Stimulated activated memory B cell treated with anti-CD40 and anti-IgM and Interleukin-4, amounts not matched to agents 10 μg/mL and 1 μg/mL and 100 μg/mL, for 72 hours (primary cell): Measurements from ENCODE around the gene MLPH.
A peak's percentile ranks its signal among the peaks of the same experiment; 100 is the strongest.

Experiments used
- ATAC-seq: fragments of 150-1000 bp; cut with Tn5 transposase; 2 replicates; pipeline ENCODE4 v1.10.0; 2021
- H3K27ac Mint-ChIP-seq: one replicate; pipeline ENCODE4 v1.8.0; 2022; ENCODE audit warnings: mild to moderate bottlenecking, mixed read lengths
- H3K27me3 Mint-ChIP-seq: one replicate; pipeline ENCODE4 v1.8.0; 2022; ENCODE audit warnings: mixed read lengths
- H3K36me3 Mint-ChIP-seq: one replicate; pipeline ENCODE4 v1.8.0; 2022; ENCODE audit warnings: mixed read lengths
- H3K4me1 Mint-ChIP-seq: one replicate; pipeline ENCODE4 v1.8.0; 2022; ENCODE audit warnings: mixed read lengths
- H3K4me3 Mint-ChIP-seq: one replicate; pipeline ENCODE4 v1.8.0; 2022; ENCODE audit warnings: mild to moderate bottlenecking, moderate library complexity, mixed read lengths
- H3K9me3 Mint-ChIP-seq: one replicate; pipeline ENCODE4 v1.8.0; 2022; ENCODE audit warnings: mixed read lengths

The MLPH gene

GRCh38 chr2:237602409-237602808 lies 115.4 kb downstream of the MLPH start:
- peak overlapping the region; percentile 79 for H3K27ac Mint-ChIP-seq
- peaks cover 31% of the 10 kb centered on the region for H3K4me1 Mint-ChIP-seq
- no peaks in the 10 kb centered on the region for H3K9me3 Mint-ChIP-seq
- no peaks in the 10 kb centered on the region for H3K36me3 Mint-ChIP-seq
- H3K27me3 Mint-ChIP-seq: peaks cover 2% of the 10 kb centered on the region
- no peak overlapping the region for H3K4me3 Mint-ChIP-seq
- ATAC-seq: no peak

DNA sequence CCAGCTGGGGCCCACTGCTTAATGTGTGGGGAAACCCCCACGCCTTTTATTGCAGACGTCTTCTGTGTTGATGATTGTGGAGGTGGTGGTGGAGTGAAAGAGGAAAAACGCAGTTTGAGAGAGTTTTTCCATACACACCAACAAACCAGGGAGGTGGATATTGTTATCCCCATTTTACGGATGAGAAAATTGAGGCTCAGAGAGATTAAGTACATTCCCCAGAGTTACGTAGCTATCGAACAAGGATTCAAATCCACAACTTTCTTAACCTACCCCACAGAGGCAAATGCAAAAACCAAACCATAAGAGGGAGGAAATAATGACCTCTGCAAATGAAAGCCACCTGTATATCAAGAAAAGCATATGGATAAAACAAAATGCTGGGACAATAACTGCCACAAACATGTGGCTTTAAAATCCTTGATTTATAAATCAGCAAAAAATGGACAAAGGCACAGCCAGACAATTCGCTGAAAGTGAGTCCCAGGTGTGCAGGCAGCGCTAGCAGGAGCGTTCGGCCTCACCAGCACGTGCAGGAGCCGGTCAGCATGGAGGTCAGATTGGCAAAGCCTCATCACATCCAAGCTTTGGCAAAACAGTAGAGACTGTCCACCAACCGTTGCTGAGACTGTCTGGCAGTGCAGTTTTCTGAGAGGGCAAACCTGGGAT lies 116.1 kb downstream of the MLPH start:
- peak overlapping the region; percentile 53 for H3K4me3 Mint-ChIP-seq
- H3K9me3 Mint-ChIP-seq: no peaks in the 10 kb centered on the region
- H3K36me3 Mint-ChIP-seq: no peaks in the 10 kb centered on the region
- H3K27me3 Mint-ChIP-seq: peaks cover 10% of the 10 kb centered on the region
- no peak for ATAC-seq
- peaks cover 23% of the 10 kb centered on the region for H3K4me1 Mint-ChIP-seq
- H3K27ac Mint-ChIP-seq: peak overlapping the region; percentile 79

DNA sequence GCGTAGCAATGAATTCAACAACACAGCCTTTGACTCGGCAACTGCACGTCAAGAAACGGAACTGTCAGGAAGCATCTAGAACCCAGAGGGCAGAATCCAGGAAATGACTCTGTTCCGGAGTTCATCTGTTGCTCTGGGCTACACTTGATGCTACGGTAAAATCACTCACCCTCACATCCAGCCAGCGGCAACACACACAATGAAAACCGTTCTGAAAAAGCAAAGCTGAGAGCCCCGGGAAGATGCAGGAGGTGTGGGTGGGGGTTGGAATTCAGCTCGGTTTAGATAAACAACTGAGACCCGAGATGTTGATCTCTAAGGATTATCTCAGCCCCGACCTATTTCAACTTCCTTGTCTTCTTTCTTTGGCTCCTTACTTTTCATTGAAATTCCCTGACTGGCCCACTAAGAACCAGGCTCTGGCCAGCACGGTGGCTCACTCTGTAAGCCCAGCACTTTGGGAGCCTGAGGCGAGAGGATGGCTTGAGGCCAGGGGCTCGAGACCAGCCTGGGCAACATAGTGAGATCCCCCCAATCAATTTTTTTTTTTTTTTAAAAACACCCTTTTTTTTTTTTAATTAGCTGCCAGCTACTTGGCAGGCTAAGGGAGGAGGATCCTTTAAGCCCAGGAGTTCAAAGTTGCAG lies 116.8 kb downstream of the MLPH start:
- peaks cover 17% of the 10 kb centered on the region for H3K27me3 Mint-ChIP-seq

GRCh38 chr2:237604391-237604790 lies 117.3 kb downstream of the MLPH start:
- H3K27me3 Mint-ChIP-seq: peaks cover 22% of the 10 kb centered on the region
- ATAC-seq: no peak
- peaks cover 17% of the 10 kb centered on the region for H3K4me1 Mint-ChIP-seq
- H3K9me3 Mint-ChIP-seq: no peaks in the 10 kb centered on the region
- peak overlapping the region; percentile 79 for H3K27ac Mint-ChIP-seq
- H3K4me3 Mint-ChIP-seq: no peak overlapping the region
- no peaks in the 10 kb centered on the region for H3K36me3 Mint-ChIP-seq

More for the DNA sequence above, 116.8 kb downstream of the MLPH start:
- Mint-ChIP-seq H3K4me3 (peak overlapping the region; percentile 53), H3K27ac (peak overlapping the region; percentile 79), H3K9me3 (no peaks in the 10 kb centered on the region), H3K36me3 (no peaks in the 10 kb centered on the region), H3K4me1 (peaks cover 17% of the 10 kb centered on the region)
- ATAC-seq: peak; percentile 91
